Ishikawa (cell line): ENCODE results near the gene ARL4D.

Source experiments
- CEBPB ChIP-seq: IDR thresholded peaks from 2 replicates; pipeline ENCODE4 v1.6.1; 2012
- CREB1 ChIP-seq: IDR thresholded peaks from 2 replicates; pipeline ENCODE4 v1.6.1; 2012; ENCODE audit warnings: low read depth
- EGR1 ChIP-seq: IDR thresholded peaks from 2 replicates; pipeline ENCODE4 v1.6.1; 2012
- EP300 ChIP-seq: IDR thresholded peaks from 2 replicates; pipeline ENCODE4 v1.6.1; 2012; ENCODE audit warnings: borderline replicate concordance
- FOXM1 ChIP-seq: IDR thresholded peaks from 2 replicates; pipeline ENCODE4 v1.6.1; 2012; ENCODE audit warnings: low read depth, borderline replicate concordance
- MAX ChIP-seq: IDR thresholded peaks from 2 replicates; pipeline ENCODE4 v1.6.1; 2012
- NFIC ChIP-seq: IDR thresholded peaks from 2 replicates; pipeline ENCODE4 v1.6.1; 2012
- RAD21 ChIP-seq: IDR thresholded peaks from 2 replicates; pipeline ENCODE4 v1.6.1; 2012; ENCODE audit warnings: low read depth
- REST ChIP-seq: IDR thresholded peaks from 2 replicates; pipeline ENCODE4 v1.6.1; 2012; ENCODE audit warnings: low read depth, mild to moderate bottlenecking
- TAF1 ChIP-seq: IDR thresholded peaks from 2 replicates; pipeline ENCODE4 v1.6.1; 2012; ENCODE audit warnings: low read depth, mild to moderate bottlenecking
- TCF12 ChIP-seq: IDR thresholded peaks from 2 replicates; pipeline ENCODE4 v1.6.1; 2012; ENCODE audit warnings: low read depth
- TEAD4 ChIP-seq: IDR thresholded peaks from 2 replicates; pipeline ENCODE4 v1.6.1; 2012
- YY1 ChIP-seq: IDR thresholded peaks from 2 replicates; pipeline ENCODE4 v1.6.1; 2012; ENCODE audit warnings: low read depth
- ZBTB7A ChIP-seq: IDR thresholded peaks from 2 replicates; pipeline ENCODE4 v1.6.1; 2012; ENCODE audit warnings: low read depth

- TF ChIP-seq CEBPB (no peak), CREB1 (no peak), TAF1 (no peak), REST (no peak), TCF12 (no peak), NFIC (no peak), RAD21 (no peak), ZBTB7A (no peak), TEAD4 (no peak), MAX (no peak), FOXM1 (no peak), EP300 (no peak), YY1 (no peak), EGR1 (no peak)
Measured at GRCh38 chr17:43377056-43377810, 21.6 kb upstream of the ARL4D start.
